HG02852 (cell line): ENCODE data around the gene CLPSL1.
A peak's percentile ranks its signal among the peaks of the same experiment; 100 is the strongest.
"Not testable (repeated sequence)": the region's sequence is repeated elsewhere in the genome, so short reads cannot be mapped to it uniquely, and the experiment has no call there.

Source experiments
- ATAC-seq: cut with Tn5 transposase; IDR thresholded peaks from one replicate; pipeline ENCODE4 v1.9.1; 2021; ENCODE audit warnings: mild to moderate bottlenecking, moderate library complexity; ENCODE audit not compliant: unreplicated experiment

The CLPSL1 gene, protein sequence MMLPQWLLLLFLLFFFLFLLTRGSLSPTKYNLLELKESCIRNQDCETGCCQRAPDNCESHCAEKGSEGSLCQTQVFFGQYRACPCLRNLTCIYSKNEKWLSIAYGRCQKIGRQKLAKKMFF

GRCh38 chr6:35780719-35781118 lies at the start of gene CLPSL1:
CLPSL1 (plus strand) TSS chr6:35781019; CDS start chr6:35781111, 92 bp downstream.
- ATAC-seq = no peak

DNA sequence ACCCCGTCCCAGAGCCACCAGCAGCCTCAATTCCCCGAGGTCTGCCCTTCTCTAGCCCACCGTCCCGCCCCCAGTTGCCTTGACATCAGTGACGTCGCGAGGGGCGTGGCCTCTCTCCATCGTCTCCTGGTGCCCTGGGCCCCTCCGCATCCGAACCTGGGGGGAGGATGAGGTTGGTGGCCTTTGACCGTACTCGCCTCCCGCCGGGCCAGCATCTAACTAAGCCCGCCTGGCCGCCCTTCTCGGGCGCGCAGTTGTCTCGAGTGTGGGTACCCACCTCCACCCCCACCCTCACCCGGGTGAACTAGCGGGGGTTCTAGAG lies 49.4 kb upstream of the CLPSL1 start:
- peak; percentile 38 for ATAC-seq

- ATAC-seq = peak; percentile 50
Observed at GRCh38 chr6:35731736-35732532, 48.9 kb upstream of the CLPSL1 start.

DNA sequence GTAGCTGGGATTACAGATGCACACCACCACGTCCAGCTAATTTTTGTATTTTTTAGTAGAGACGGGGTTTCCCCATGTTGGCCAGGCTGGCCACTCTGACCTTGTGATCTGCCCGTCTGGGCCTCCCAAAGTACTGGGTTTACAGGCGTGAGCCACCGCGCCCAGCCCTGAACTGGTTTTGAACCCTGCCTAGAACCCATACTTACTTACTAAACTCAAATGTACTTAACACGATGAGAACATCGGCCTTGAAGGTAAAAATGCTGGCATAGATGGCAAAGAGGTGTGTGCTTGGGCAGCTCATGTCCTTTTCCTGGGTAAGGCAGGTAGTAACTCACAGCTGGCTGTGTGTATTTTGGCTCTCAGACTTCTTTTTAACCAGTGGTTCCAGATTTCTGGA lies 47.2 kb upstream of the CLPSL1 start:
- no peak for ATAC-seq

- not testable (repeated sequence) for ATAC-seq
Observed at GRCh38 chr6:35734319-35734718, 46.5 kb upstream of the CLPSL1 start.

GRCh38 chr6:35735452-35735851 lies 45.4 kb upstream of the CLPSL1 start:
- no peak for ATAC-seq

- no peak for ATAC-seq
Observed at GRCh38 chr6:35736253-35736894, 44.4 kb upstream of the CLPSL1 start.

- no peak for ATAC-seq
Observed at GRCh38 chr6:35736982-35737412, 43.8 kb upstream of the CLPSL1 start, which contains the start of gene ARMC12. ARMC12 (plus strand) TSS chr6:35737032; CDS start chr6:35737109, 77 bp downstream.

DNA sequence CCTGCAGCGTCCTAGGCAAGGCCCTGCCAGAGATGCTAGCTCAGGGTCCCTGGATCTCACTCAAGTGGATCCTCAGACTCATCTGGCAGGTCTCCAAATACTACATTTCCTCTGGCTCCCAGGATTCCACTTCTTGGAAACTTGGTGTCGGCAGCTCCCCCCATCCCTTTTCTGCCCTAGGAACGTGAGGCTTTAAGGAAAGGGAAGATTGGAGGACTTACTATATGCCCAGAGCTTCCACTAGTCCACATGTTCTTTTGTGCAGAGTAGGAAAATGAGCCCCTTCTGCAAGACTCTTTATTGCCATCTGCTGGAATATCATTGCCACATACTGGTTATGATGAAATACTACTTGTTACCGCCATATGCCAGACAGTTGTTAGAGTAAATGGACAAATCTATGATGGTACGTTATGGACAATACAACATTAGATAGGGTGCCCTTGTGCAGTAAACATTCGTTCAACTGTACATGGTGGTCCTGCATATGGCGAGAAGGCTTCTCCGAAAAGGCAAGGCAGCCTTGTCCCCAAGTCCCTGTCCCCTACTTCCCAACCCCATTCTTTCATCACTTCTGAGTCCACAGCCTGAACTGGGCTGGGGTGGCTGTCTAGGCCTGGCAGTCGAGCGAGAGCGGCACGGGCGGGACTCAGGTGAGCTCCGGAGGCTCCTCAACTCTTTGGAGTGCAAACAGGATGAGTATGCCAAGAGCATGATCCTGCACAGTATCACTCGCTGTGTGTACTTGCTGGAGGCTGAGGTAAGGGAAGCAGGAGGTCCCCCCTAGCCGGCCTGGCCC lies 43.2 kb upstream of the CLPSL1 start:
- no peak for ATAC-seq

DNA sequence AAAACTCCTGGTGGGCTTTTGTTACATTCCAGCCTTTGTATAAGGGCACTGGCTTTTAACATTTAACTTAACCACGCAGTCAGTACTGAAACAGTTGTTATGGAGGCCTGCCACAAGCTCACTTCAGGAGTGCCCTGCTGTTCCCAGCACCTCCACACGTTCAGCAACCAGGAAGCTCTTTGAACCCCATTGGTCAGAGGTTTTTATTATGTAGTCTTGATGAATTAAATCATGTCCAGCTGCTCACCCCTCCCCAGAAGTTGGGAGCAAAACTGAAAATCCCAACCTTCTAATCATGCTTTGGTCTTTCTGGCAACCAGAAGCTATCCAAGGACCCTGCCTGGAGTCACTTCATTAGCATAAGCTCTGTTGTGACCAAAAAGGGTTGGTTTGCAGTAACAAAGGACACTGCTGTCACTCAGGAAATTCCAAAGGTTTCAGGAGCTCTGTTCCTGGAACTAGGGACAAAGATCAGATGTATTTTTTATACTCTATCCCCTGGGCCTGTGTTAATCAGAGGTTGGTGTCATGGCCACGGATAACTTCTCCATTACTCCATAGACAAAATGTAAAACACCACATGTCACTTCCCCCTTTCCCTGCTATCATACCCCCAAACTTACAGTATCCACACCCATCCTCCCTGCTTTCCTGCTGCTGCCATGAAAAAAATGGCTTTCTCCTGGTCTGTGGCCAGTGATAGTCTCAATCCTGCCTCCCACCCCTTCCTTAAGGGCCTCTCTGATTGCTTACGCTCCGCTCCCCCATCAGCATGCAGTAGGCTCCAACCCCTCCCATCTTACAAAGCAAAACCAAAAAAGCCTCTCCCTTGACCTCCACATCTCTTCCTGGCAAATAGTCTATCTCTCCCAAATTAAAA lies 40.9 kb upstream of the CLPSL1 start:
- ATAC-seq = no peak

GRCh38 chr6:35742842-35743241 lies 38.0 kb upstream of the CLPSL1 start:
- ATAC-seq = no peak

DNA sequence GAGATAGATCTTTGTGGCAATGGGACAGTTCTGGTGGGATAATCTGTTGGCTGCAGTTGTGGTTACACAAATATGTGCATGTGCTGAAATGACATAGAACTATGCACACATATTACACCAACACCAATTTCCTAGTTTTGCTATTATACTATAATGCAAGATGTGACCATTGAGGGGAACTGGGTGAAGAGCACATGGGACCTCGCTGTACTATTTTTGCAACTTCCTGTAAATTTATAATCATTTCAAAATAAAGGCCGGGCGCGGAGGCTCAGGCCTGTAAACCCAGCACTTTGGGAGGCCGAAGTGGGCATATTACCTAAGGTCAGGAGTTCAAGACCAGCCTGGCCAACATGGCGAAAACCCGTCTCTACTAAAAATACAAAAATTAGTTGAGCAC lies 35.3 kb upstream of the CLPSL1 start:
- no peak for ATAC-seq

DNA sequence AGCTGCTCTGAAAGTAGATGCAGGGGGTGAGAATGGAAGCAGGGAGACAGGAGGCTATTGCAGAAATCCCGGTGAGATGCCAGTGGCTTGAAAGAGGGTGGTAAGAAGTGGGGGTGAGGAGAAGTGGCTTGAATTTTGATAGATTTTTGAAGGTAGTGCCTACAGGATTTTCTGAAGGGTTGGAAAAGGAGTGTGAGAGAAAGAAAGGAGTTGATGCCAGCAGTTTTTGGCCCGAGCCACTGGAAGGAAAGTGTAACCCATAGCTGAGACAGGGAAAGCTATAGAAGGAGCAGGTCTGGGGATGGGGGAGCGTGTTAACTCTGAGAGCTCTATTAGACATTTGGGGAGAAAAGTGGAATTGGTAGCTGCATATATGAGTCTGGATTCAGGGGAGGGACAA lies 34.3 kb upstream of the CLPSL1 start:
- no peak for ATAC-seq

DNA sequence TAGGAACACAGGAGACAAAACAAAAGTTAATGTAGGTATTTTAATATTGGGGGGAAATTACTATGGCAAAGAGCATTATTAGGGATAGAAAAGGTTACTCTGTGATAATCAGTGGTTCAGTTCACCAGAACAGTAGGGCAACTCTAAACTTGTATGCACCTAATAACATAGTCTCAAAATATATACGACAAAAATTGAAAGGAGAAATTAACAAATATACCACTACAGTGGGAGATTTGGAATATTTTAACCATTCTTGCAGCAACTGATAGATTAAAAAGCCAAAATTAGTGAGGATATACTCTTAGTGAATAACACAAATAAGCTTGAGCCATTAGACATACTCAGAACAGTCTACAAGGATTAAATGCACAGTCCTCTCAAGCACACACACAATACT lies 32.9 kb upstream of the CLPSL1 start:
- no peak for ATAC-seq

DNA sequence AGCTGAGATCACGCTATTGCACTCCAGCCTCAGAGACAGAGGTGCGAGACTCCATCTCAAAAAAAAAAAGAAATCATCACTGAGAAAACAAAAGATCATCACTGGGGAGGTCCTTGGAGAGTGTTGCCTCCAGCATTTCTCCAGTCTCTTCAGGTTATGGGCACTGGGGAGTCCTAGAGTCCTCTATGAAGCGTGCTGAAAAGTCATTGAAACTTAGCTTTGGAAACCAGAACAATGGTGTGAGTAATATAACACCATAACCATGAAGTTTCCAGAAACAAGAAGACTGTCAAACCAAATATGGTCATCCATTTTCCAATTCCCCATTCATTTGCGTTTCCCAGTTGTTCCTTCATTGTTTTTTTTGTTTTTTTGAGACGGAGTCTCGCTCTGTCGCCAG lies 30.3 kb upstream of the CLPSL1 start:
- ATAC-seq = no peak

- no peak for ATAC-seq
Observed at GRCh38 chr6:35751594-35751993, 29.2 kb upstream of the CLPSL1 start.

DNA sequence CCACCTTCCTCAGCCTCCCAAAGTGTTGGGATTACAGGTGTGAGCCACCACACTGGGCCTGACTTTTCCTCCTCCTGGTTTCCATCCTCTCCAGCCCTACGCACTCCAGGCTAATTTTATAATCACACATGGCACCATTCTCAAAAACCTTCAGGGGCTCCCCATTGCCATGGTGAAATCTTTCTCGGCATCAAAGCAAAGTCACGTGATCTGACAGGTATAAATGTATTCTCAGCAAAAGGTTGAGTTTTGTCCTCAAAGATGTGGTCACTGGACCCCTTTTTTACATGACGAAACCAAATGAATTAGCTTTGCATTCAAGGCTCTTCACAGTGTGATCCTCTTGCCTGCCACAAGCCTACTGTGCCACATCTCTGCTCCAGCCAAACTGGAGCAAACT lies 28.5 kb upstream of the CLPSL1 start:
- ATAC-seq = no peak

DNA sequence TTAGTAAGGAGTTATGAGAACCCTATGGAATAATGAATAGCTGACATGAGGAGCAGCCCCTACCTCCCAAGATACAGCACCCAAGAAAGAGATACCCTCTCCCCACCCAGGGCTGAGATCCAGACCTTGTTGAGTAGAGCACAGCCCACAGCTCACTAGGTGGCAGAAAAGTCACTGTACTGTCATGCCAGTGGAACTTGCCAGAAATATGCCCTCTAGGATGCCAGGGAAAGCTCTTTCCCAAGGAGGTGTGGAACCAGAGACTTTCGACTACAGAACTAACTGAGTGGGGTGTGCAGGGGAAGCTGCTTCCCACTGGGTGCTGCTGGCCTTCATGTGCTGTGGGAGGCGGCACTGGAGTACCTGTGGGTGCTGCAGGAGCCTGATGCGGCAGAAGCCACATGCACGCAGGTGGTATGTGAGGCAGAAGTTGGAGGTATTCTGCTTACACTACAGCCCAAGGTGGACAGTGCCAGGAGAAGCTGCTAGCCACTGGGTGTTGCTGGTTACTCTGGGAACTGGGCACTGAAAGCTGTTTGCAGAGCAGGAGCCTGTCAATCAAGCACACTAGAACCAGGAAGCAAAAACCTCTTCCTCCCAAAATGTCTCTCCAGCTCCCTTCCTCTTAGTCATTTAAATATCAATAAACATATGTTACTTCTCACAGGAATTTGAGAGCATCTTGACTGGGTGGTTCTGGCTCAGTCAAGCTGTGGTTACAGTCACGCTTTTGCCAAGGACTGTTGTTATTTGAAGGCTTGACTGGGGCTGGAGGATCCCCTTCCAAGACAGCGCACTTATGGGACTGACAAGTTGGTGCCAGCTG lies 26.2 kb upstream of the CLPSL1 start:
- ATAC-seq = no peak

- ATAC-seq = no peak
Observed at GRCh38 chr6:35755278-35755924, 25.4 kb upstream of the CLPSL1 start.
